Measurements from ENCODE around the gene VAMP4. TPM values are rescaled to one million over a fixed set of nuclear protein-coding genes. Genes with fewer than 3 reads are reported as not detected.

VAMP4 gene
- total and polyA plus RNA-seq, 2 experiments from 2014 or later = 7.3 to 7.4 TPM

GRCh38 chr1:171762143-171762563 is 20.3 kb upstream of the VAMP4 start (continued):
- TF ChIP-seq JUNB (IDR thresholded peaks at IDR 0.05; ENCODE audit: unreplicated experiment) = no peak
- no peak for TF ChIP-seq ETS1 (IDR thresholded peaks at IDR 0.05)
- TF ChIP-seq POLR2AphosphoS5 (IDR thresholded peaks at IDR 0.05; ENCODE audit: low read depth) = no peak
- no peak for TF ChIP-seq ZNF331 (CRISPR knock-in tag; IDR thresholded peaks at IDR 0.05; ENCODE audit: low read depth)
- TF ChIP-seq ZNF462 (CRISPR knock-in tag; IDR thresholded peaks at IDR 0.05) = no peak

- Mint-ChIP-seq H3K27me3 (ENCODE audit: insufficient read depth, low read depth, poor library complexity) (peaks cover 6% of the 10 kb centered on the region), H3K9me3 (peaks cover 26% of the 10 kb centered on the region), H3K4me1 (peaks cover 11% of the 10 kb centered on the region), H3K27ac (no peak overlapping the region), H3K4me3 (no peak overlapping the region), H3K36me3 (ENCODE audit: low read depth) (peaks cover 20% of the 10 kb centered on the region)
- Histone ChIP-seq H3K4me1 (ENCODE audit: insufficient read depth) (peaks cover 17% of the 10 kb centered on the region), H2AFZ (no peak overlapping the region), H3K27ac (ENCODE audit: low read depth) (no peak overlapping the region), H3K79me2 (replicated peaks; ENCODE audit: insufficient read depth) (no peaks in the 10 kb centered on the region), H3K9me2 (ENCODE audit: insufficient read depth) (peaks cover 15% of the 10 kb centered on the region), H3K27me3 (ENCODE audit: insufficient read depth) (no peaks in the 10 kb centered on the region), H3K4me2 (no peak overlapping the region), H3F3A (replicated peaks; ENCODE audit: low read depth) (0 out of 2 replicates have a peak, but pooled peaks cover 3% of the 10 kb centered on the region), H3K4me3 (no peak overlapping the region), H3K36me3 (ENCODE audit: insufficient read depth) (peaks cover 11% of the 10 kb centered on the region), H4K20me1 (replicated peaks; ENCODE audit: insufficient read depth) (no peaks in the 10 kb centered on the region)
- DNase-seq (ENCODE audit: low spot score) (no peak), ATAC-seq (no peak)
- TF ChIP-seq REST (IDR thresholded peaks at IDR 0.05; ENCODE audit: unreplicated experiment) = no peak
- no peak for TF ChIP-seq EZH2phosphoT487 (IDR thresholded peaks at IDR 0.05; ENCODE audit: unreplicated experiment)
- TF ChIP-seq EZH2 (IDR thresholded peaks at IDR 0.05; ENCODE audit: low read depth, unreplicated experiment) = no peak
- no peak for TF ChIP-seq ETS1 (IDR thresholded peaks at IDR 0.05)
- TF ChIP-seq STAT1 (IDR thresholded peaks at IDR 0.05; ENCODE audit: unreplicated experiment) = no peak
- TF ChIP-seq ZNF114 (CRISPR knock-in tag; IDR thresholded peaks at IDR 0.05) = no peak
- TF ChIP-seq NANOG (IDR thresholded peaks at IDR 0.05; ENCODE audit: borderline replicate concordance) = no peak
- no peak for TF ChIP-seq CTCF (conservative IDR thresholded peaks at IDR 0.05; ENCODE audit: low read depth in 2 of 2)
Measured at GRCh38 chr1:171758011-171758410, 16.1 kb upstream of the VAMP4 start.

Measured in GM23338 (cell line).